ENCODE measurements around the gene VAMP1.
"Not testable (repeated sequence)": the region's sequence is repeated elsewhere in the genome, so short reads cannot be mapped to it uniquely, and the experiment has no call there.

GRCh38 chr12:6427796-6428195 is 42.7 kb downstream of the VAMP1 start:
- TF ChIP-seq CTCF, POLR2A (IDR thresholded peaks at IDR 0.05): not testable (repeated sequence)
